Endothelial cell of umbilical vein (primary cell): Measurements from ENCODE around the gene PDGFB. TPM values are rescaled to one million over a fixed set of nuclear protein-coding genes. Genes with fewer than 3 reads are reported as not detected.
A peak's percentile ranks its signal among the peaks of the same experiment; 100 is the strongest.

Experiments
- BruUV-seq: library from RNA; stranded (reverse); fragments of 400-500 nt; replicated peaks from 2 replicates; lab custom pipeline; 2021; lab: Mats Ljungman, UMichigan
- CTCF ChIA-PET: fragments of 300-600, 350-600 bp; sonication (Branson Sonifier 250); formaldehyde crosslinking; loops from one replicate; lab custom pipeline; 2021; ENCODE audit warnings: antibody characterized with exemption, inconsistent platforms; lab: Charles Lee
- POLR2A ChIA-PET: fragments of 300-600, 350-600 bp; sonication (Branson Sonifier 250); formaldehyde crosslinking; loops from one replicate; lab custom pipeline; 2021; ENCODE audit warnings: antibody characterized with exemption, inconsistent platforms; lab: Charles Lee
- DNase-seq: peaks from one replicate; pipeline ENCODE4 v3.0.0-alpha.2; 2011; ENCODE audit warnings: low read depth, low spot score
- FAIRE-seq: peaks from 2 replicates; lab custom pipeline; 2011; peaks lifted over from hg19 to GRCh38; lab: Jason Lieb, UNC
- H2AFZ ChIP-seq: 2 replicates; pipeline ENCODE4 v1.6.0; 2012; ENCODE audit warnings: low read depth, low read length, control low read depth, inconsistent platforms
- H3K27ac ChIP-seq: 2 replicates; pipeline ENCODE4 v1.5.1; 2011; ENCODE audit warnings: low read depth, mild to moderate bottlenecking, control low read depth, low read length, moderate library complexity; ENCODE audit not compliant: insufficient read depth
- H3K27me3 ChIP-seq, 2 experiments: 2 replicates each; pipeline versions ENCODE4 v1.6.0 to v1.6.1; 2011; ENCODE audit warnings: low read length in 2 of 2, mixed read lengths in 1 of 2; ENCODE audit not compliant: control insufficient read depth in 2 of 2, insufficient read depth in 2 of 2
- H3K36me3 ChIP-seq, 2 experiments: 2 replicates in 1 of 2; 3 replicates in 1 of 2; pipeline ENCODE4 v1.5.1; 2011; ENCODE audit warnings: low read length in 2 of 2, mild to moderate bottlenecking in 1 of 2, moderate library complexity in 1 of 2; ENCODE audit not compliant: control insufficient read depth in 2 of 2, insufficient read depth in 2 of 2; ENCODE audit errors: extremely low read depth in 1 of 2
- H3K4me1 ChIP-seq: 3 replicates; pipeline ENCODE4 v1.5.1; 2011; ENCODE audit warnings: mild to moderate bottlenecking, low read length; ENCODE audit not compliant: control insufficient read depth, insufficient read depth; ENCODE audit errors: extremely low read depth
- H3K4me2 ChIP-seq: 2 replicates; pipeline ENCODE4 v1.6.1; 2011; ENCODE audit warnings: low read length, control low read depth, mixed read lengths; ENCODE audit not compliant: insufficient read depth
- H3K4me3 ChIP-seq, 3 experiments: fragments of 200-600 bp in 1 of 3; sonication (generic), shearing (Covaris generic) in 1 of 3; replicated peaks in 1 of 3; 2 replicates each; pipeline ENCODE4 v1.5.1; 2011 to 2016; ENCODE audit warnings: control low read depth in 3 of 3, low read length in 3 of 3, mild to moderate bottlenecking in 2 of 3, inconsistent platforms in 1 of 3, low read depth in 1 of 3, moderate library complexity in 1 of 3; ENCODE audit not compliant: insufficient read depth in 1 of 3
- H3K79me2 ChIP-seq: 2 replicates; pipeline ENCODE4 v1.6.0; 2012; ENCODE audit warnings: low read length, inconsistent platforms; ENCODE audit not compliant: control insufficient read depth, insufficient read depth
- H3K9ac ChIP-seq: replicated peaks from 2 replicates; pipeline ENCODE3; 2011; ENCODE audit warnings: low read length, control low read depth; ENCODE audit not compliant: insufficient read depth; ENCODE audit errors: extremely low read depth
- H3K9me1 ChIP-seq: replicated peaks from 3 replicates; pipeline ENCODE4 v1.6.0; 2011; ENCODE audit warnings: mild to moderate bottlenecking, low read length; ENCODE audit not compliant: control insufficient read depth, insufficient read depth; ENCODE audit errors: extremely low read depth
- H3K9me3 ChIP-seq: replicated peaks from 2 replicates; pipeline ENCODE4 v1.5.1; 2012; ENCODE audit warnings: low read length, inconsistent platforms; ENCODE audit not compliant: control insufficient read depth, insufficient read depth
- H4K20me1 ChIP-seq: replicated peaks from 2 replicates; pipeline ENCODE3; 2011; ENCODE audit warnings: mild to moderate bottlenecking, low read length; ENCODE audit not compliant: control insufficient read depth, insufficient read depth; ENCODE audit errors: extremely low read depth
- JUN ChIP-seq: IDR thresholded peaks from 2 replicates; pipeline ENCODE4 v1.6.1; 2011; ENCODE audit warnings: borderline replicate concordance, low read depth; ENCODE audit not compliant: insufficient read length, insufficient read depth
- POLR2A ChIP-seq: IDR thresholded peaks from 2 replicates; pipeline ENCODE4 v1.6.1; 2012; ENCODE audit warnings: low read depth, mild to moderate bottlenecking, control low read depth, low read length
- POLR2AphosphoS5 ChIP-seq: IDR thresholded peaks from 2 replicates; pipeline ENCODE4 v1.6.1; 2012; ENCODE audit warnings: low read depth, mild to moderate bottlenecking, control low read depth, low read length, moderate library complexity; ENCODE audit not compliant: insufficient read depth
- dilution Hi-C: fragments of 300-500 bp; cut with MboI; formaldehyde crosslinking; loops from one replicate; pipeline ENCODE4 v1.15.0; 2019; ENCODE audit warnings: low sequenced_read_pairs; ENCODE audit not compliant: extremely low pct_ligation_motif_present
- intact Hi-C: fragments of 100-400 bp; cut with micrococcal nuclease; formaldehyde crosslinking; loops from one replicate; pipeline ENCODE4 v1.10.0; 2022
- polyA plus RNA-seq, 4 experiments: library from polyadenylated mRNA; depleted of rRNA in 3 of 4; stranded (reverse) in 3 of 4; unstranded in 1 of 4; fragments of >200 nt; gene quantifications; 2 replicates each; pipeline versions ENCODE4 v1.2.1 to v1.2.3, GENCODE V29; 2011 to 2012; ENCODE audit warnings: missing spikeins in 1 of 4
- total RNA-seq: library from RNA; stranded (reverse); gene quantifications from 2 replicates; pipeline ENCODE4 v1.2.3, GENCODE V29; 2021
- TF ChIP-seq, protein P1 (sequence below), 2 donors: IDR thresholded peaks; 1 replicate in 1 of 2; 2 replicates in 1 of 2; pipeline ENCODE4 v1.5.1; 2011; ENCODE audit warnings: low read length in 2 of 2, mild to moderate bottlenecking in 2 of 2, moderate library complexity in 2 of 2, control low read depth in 1 of 2, inconsistent platforms in 1 of 2, low read depth in 1 of 2; ENCODE audit not compliant: insufficient read depth in 1 of 2; ENCODE audit errors: extremely low read depth in 1 of 2
- TF ChIP-seq, protein P2 (sequence below): IDR thresholded peaks from 2 replicates; pipeline ENCODE4 v1.6.1; 2011; ENCODE audit not compliant: insufficient read depth, insufficient read length

Gene PDGFB
- total and polyA plus RNA-seq, 2 donors (not counting 3 experiments of a cell fraction or from before 2014, with no cell fraction given) = 135 to 240 TPM

DNA sequence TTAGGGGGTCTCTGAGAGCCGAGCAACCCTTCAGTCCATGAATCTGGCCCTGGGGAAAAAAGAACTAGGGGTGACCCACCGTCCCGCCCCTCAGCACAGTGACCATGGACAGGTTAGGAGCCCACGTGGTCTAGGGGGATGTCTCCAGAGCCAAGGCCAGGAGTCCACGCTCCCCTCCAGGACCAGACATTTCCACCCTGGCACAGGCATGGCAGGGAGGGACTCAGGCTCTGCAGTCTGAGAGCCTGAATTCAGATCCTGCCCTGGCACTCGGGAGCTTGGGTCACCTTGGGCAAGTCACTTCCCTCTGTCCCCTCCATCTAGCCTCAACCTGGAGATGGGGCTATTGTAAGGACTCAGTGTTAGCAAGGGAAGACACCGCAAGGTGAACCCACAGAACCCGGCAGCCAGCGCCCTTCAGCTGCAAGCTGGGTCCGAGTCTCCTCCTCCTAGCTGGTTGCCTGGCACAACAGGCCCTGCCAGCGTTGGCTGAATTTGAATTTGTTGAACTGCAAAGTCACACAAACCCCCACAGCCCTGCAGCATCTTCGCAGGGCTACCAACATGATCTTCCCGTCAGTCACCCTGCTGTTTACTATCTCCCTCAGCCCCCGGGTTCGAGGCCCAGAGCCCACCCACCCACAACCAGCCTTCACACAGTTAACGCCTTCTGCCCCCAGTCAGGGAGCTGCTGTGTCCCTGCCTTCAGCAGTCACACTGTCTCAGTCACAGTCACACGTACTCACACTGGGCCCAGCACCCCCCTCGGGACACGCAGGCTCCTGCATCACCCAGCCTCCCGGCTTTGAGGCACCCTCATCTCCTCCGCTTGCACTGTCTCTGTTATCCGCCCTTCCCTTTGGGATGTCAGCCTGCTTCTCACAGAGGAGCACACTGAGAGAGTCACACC, 603 bp upstream of the PDGFB start:
- POLR2A ChIA-PET = interaction anchor here (0.7 to 2.6 kb wide), 21 partner anchors 8 to 293 kb away, joined by 3 to 20 read pairs (median 6); partner anchors contain the start of gene RPL3

DNA sequence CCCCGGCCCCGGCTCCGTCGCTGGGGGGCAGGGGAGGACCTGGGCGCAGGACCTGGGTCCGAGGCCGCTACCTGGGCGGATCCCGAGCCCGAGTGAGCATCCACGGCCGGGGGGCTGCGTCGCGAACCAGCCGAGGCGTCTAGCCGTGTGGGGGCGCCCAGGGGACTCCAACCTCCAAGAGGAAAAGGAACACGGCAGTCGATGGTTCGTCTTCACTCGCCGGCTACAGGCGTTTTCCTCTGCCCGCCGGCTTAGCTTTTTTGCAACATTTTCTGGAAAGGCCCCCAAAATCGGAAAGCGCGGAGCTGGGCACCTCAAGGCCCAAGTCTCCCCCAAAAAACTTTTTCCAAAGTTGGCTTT, 666 bp downstream of the PDGFB start:
- H3K9ac ChIP-seq = peak overlapping the region; percentile 91
- no peak for FAIRE-seq
- no peaks in the 10 kb centered on the region for H3K9me3 ChIP-seq
- peaks cover 56% of the 10 kb centered on the region for H3K79me2 ChIP-seq
- H3K36me3 ChIP-seq = peaks cover 2 to 8% of the 10 kb centered on the region in 2 experiments
- H3K4me3 ChIP-seq = peak overlapping the region; percentile 68 to 91 (median 78)
- H4K20me1 ChIP-seq = no peaks in the 10 kb centered on the region
- POLR2A ChIA-PET = interaction anchor here (0.6 to 2.6 kb wide), 14 partner anchors 8 to 130 kb away, joined by 3 to 20 read pairs (median 6); partner anchors contain the start of gene RPL3
- no TSS peak for BruUV-seq
- DNase-seq = no peak
- dilution Hi-C loops (no loop called here), intact Hi-C loops (no loop called here)
- no peaks in the 10 kb centered on the region for H3K27me3 ChIP-seq
- no peaks in the 10 kb centered on the region for H3K9me1 ChIP-seq
- TF ChIP-seq, protein P1, sequence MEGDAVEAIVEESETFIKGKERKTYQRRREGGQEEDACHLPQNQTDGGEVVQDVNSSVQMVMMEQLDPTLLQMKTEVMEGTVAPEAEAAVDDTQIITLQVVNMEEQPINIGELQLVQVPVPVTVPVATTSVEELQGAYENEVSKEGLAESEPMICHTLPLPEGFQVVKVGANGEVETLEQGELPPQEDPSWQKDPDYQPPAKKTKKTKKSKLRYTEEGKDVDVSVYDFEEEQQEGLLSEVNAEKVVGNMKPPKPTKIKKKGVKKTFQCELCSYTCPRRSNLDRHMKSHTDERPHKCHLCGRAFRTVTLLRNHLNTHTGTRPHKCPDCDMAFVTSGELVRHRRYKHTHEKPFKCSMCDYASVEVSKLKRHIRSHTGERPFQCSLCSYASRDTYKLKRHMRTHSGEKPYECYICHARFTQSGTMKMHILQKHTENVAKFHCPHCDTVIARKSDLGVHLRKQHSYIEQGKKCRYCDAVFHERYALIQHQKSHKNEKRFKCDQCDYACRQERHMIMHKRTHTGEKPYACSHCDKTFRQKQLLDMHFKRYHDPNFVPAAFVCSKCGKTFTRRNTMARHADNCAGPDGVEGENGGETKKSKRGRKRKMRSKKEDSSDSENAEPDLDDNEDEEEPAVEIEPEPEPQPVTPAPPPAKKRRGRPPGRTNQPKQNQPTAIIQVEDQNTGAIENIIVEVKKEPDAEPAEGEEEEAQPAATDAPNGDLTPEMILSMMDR (IDR thresholded peaks at IDR 0.05; ENCODE audit: extremely low read depth in 1 of 2, insufficient read depth in 1 of 2, low read depth in 1 of 2, low read length in 2 of 2) = peak in 1 of 2 donors; percentile 21
- TF ChIP-seq POLR2A = no peak
- peak; percentile 51 for TF ChIP-seq POLR2AphosphoS5
- peak overlapping the region; percentile 53 for H3K27ac ChIP-seq
- CTCF ChIA-PET = interaction anchor here (1.2 to 5.5 kb wide), 9 partner anchors 9 to 73 kb away, joined by 4 to 37 read pairs (median 10); no protein-coding TSS in a partner anchor
- H3K4me1 ChIP-seq = peaks cover 38% of the 10 kb centered on the region
- H2AFZ ChIP-seq = no peak overlapping the region
- H3K4me2 ChIP-seq = peak overlapping the region; percentile 27

More for the DNA sequence above, 603 bp upstream of the PDGFB start:
- Histone ChIP-seq H3K79me2 (peaks cover 44% of the 10 kb centered on the region), H3K27ac (no peak overlapping the region), H3K9ac (no peak overlapping the region), H3K9me3 (no peaks in the 10 kb centered on the region), H3K4me1 (peaks cover 26% of the 10 kb centered on the region), H3K4me2 (no peak overlapping the region), H3K27me3 (no peaks in the 10 kb centered on the region), H3K4me3 (peak overlapping the region in 1 of 3 experiments; percentile 68), H2AFZ (no peak overlapping the region), H4K20me1 (no peaks in the 10 kb centered on the region), H3K36me3 (peaks cover 0 to 7% of the 10 kb centered on the region in 2 experiments), H3K9me1 (no peaks in the 10 kb centered on the region)
- intact Hi-C loops (loop anchor here (1.0 kb wide), 1 partner anchor 8 kb away; no protein-coding TSS in a partner anchor), dilution Hi-C loops (no loop called here)
- BruUV-seq = no TSS peak
- no peak for FAIRE-seq
- CTCF ChIA-PET = interaction anchor here (0.7 to 5.5 kb wide), 11 partner anchors 8 to 75 kb away, joined by 3 to 37 read pairs (median 7); no protein-coding TSS in a partner anchor
- TF ChIP-seq JUN = no peak
- TF ChIP-seq, protein P2, sequence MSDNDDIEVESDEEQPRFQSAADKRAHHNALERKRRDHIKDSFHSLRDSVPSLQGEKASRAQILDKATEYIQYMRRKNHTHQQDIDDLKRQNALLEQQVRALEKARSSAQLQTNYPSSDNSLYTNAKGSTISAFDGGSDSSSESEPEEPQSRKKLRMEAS = peak; percentile 57
- no peak for DNase-seq
